SK-N-MC (cell line): ENCODE data around the gene ZPLD1.

Source experiments
- EZH2 ChIP-seq: fragments of 200-600 bp; sonication (generic); IDR thresholded peaks from one replicate; pipeline ENCODE4 v1.6.1; 2017; ENCODE audit warnings: antibody characterized with exemption
- POLR2AphosphoS5 ChIP-seq: IDR thresholded peaks from 2 replicates; pipeline ENCODE4 v1.6.1; 2012; ENCODE audit warnings: mild to moderate bottlenecking, low read depth, low read length, borderline replicate concordance

DNA sequence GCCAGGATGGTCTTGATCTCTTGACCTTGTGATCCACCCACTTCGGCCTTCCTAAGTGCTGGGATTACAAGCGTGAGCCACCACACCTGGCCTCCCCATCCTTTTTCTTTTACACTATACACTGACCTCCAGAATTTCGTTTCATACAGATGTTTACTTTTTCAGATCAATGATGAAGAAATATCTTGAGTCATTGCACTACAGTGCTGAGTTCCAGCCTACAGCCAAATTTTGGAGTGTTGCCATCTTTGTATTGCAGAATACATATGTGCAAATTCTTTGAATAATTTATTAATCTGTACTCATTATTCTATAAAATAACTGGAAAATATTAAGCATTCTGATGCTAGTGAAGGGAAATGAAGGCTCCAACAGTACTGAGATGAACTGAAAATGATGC lies 12.5 kb downstream of the ZPLD1 start:
- no peak for TF ChIP-seq EZH2
- no peak for TF ChIP-seq POLR2AphosphoS5
